Bronchial epithelial cell (primary cell): ENCODE measurements around the gene MTG1. TPM values are rescaled to one million over a fixed set of nuclear protein-coding genes. Genes with fewer than 3 reads are reported as not detected.

Experiments
- DNase-seq: peaks from one replicate; pipeline ENCODE4 v3.0.0-alpha.2; 2010; ENCODE audit warnings: low read depth
- FAIRE-seq: peaks from 2 replicates; lab custom pipeline; 2011; peaks lifted over from hg19 to GRCh38; lab: Jason Lieb, UNC
- H3K27me3 ChIP-seq: 2 replicates; pipeline ENCODE4 v1.5.1; 2011; ENCODE audit warnings: low read length; ENCODE audit not compliant: control insufficient read depth, insufficient read depth
- H3K36me3 ChIP-seq: 2 replicates; pipeline ENCODE4 v1.5.1; 2011; ENCODE audit warnings: low read length; ENCODE audit not compliant: control insufficient read depth, insufficient read depth
- H3K4me3 ChIP-seq: 2 replicates; pipeline ENCODE4 v1.5.1; 2011; ENCODE audit warnings: mild to moderate bottlenecking, low read depth, low read length, control low read depth
- CTCF ChIP-seq: IDR thresholded peaks from 2 replicates; pipeline ENCODE4 v1.5.1; 2011; ENCODE audit warnings: mild to moderate bottlenecking, moderate library complexity, low read length, control low read depth, inconsistent platforms; ENCODE audit not compliant: insufficient read depth, severe bottlenecking
- total RNA-seq: library from RNA; depleted of rRNA; stranded (reverse); fragments of >200 nt; gene quantifications from 2 replicates; pipeline ENCODE4 v1.2.1, GENCODE V29; 2014

The MTG1 gene
- total RNA-seq, 1 donor from 2014 or later, result 20.5 TPM

GRCh38 chr10:133453516-133454203, 59.7 kb downstream of the MTG1 start, which contains the start of gene SCART1:
SCART1 (plus strand) TSS chr10:133453945; CDS start chr10:133453998, 53 bp downstream.
- DNase-seq (no peak), FAIRE-seq (no peak)
- no peaks in the 10 kb centered on the region for H3K36me3 ChIP-seq
- H3K27me3 ChIP-seq, result no peaks in the 10 kb centered on the region
- H3K4me3 ChIP-seq, result no peak within 1 kb of the TSS
- no peak for TF ChIP-seq CTCF

DNA sequence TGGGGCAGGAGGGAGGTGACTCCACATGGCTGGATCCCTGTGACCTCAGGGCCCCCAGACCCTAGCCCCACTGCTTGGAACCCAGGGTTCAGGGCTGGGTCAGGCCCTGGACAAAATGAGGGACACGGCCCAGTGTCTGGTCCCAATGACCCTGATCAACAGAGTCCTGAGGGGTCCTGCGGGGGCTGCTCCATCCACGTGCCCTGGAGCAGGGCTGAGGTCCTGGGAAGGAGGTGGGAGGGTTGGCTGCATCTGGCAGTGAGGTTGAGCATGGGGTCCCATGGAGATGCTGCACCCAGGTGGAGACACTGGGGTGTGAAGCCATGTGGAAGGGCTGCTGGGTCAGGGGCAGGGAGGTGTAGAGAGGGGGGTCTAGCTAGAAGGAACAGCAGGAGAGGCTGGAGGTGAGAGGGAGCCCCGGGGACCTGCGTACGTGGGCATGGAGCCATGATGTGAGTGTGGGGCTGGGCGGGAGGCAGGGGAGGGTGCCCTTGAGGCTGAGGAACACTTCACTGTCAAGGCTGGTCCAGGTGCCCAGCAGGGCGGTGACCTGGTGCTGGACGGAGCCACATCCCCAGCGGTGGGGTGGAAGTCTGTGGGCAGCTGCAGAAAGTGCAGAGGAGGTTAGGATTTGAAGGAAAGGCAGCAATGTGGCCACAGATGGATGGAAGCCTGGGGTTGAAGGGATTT, 60.4 kb downstream of the MTG1 start:
- Histone ChIP-seq H3K36me3 (no peaks in the 10 kb centered on the region), H3K27me3 (no peaks in the 10 kb centered on the region), H3K4me3 (no peak overlapping the region)
- FAIRE-seq (no peak), DNase-seq (no peak)
- TF ChIP-seq CTCF, result no peak

DNA sequence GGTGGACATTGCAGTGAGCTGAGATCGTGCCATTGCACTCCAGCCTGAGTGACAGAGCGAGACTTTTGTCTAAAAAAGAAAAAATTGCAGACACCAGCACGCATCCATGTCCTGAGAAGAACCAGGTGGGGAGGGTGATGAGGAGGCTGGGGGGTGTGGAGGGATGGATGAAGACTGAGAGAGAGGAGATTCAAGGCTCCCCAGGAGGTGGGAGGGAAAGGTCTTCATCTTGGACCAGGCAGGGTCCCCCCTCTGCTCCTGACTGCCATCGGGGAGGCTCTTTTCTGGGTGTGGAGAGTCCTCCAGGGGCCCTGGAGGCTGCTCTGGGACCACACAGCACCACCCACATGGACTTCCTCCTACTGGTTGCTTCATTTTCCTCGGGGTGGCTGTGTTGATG, 61.2 kb downstream of the MTG1 start:
- FAIRE-seq, result no peak

GRCh38 chr10:133455611-133456031, 61.7 kb downstream of the MTG1 start:
- no peaks in the 10 kb centered on the region for H3K27me3 ChIP-seq
- H3K4me3 ChIP-seq, result no peak overlapping the region
- FAIRE-seq, result no peak
- no peak for DNase-seq
- TF ChIP-seq CTCF, result no peak
- no peaks in the 10 kb centered on the region for H3K36me3 ChIP-seq

More for the DNA sequence above, 61.2 kb downstream of the MTG1 start:
- DNase-seq, result no peak
- TF ChIP-seq CTCF, result no peak
- no peak overlapping the region for H3K4me3 ChIP-seq
- no peaks in the 10 kb centered on the region for H3K36me3 ChIP-seq
- H3K27me3 ChIP-seq, result no peaks in the 10 kb centered on the region

- no peaks in the 10 kb centered on the region for H3K36me3 ChIP-seq
Observed at GRCh38 chr10:133456041-133456951, 62.3 kb downstream of the MTG1 start.

More at GRCh38 chr10:133456041-133456951, 62.3 kb downstream of the MTG1 start:
- no peak for TF ChIP-seq CTCF
- Histone ChIP-seq H3K4me3 (no peak overlapping the region), H3K27me3 (no peaks in the 10 kb centered on the region)
- no peak for DNase-seq
- FAIRE-seq, result no peak
